GM08714 (cell line): ENCODE results near the gene CACNA1H.

ENCODE experiments used
- H3K4me3 ChIP-seq: fragments of 200-500 bp; sonication (Bioruptor generic); 2 replicates; pipeline ENCODE4 v1.5.1; 2014; ENCODE audit warnings: mild to moderate bottlenecking, low read length, inconsistent platforms
- ZNF274 ChIP-seq: IDR thresholded peaks from 2 replicates; pipeline ENCODE4 v1.6.1; 2012; ENCODE audit warnings: mild to moderate bottlenecking, low read depth, low read length

CACNA1H gene

DNA sequence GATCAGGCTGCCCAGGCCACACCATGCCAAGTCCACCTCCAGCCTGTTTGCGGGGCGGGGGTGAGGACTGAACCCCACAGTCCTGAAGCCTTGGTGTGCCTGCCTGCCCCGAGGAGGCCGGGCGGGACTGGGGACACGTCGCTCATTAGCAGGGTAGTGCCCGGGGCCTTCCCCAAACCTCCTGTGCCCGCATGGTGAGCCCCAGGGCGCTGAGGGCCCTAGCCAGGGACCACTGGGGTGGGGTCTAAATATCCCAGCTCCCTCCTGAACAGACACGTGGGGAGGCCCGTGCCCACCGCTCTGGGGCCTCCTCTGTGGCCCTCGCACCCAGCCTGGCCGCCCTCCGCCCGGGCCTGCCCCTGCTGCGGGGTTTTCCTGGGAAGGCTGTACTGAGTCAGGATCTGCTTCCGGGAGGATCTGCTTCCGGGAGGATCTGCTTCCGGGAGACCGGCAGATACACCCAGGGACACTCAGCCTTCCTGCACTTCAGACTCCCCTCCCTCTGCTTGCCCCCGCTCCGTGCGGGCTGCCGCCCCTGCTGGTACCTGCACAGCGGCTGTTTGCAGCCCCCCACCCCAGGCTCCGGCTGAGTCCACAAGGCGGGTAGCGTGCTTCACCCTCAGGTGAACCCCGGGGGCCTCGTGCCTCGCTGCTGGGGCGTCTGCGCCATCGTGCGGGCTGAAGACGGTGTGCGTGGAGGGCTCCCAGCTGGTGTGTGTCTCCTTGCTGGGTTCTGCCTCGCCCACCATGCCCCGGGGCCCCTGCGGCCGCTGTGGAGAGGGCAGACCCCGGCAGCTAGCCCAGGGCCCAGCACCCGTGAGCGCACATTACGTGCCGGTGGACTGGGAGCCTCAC lies 23.6 kb upstream of the CACNA1H start:
- no peak for TF ChIP-seq ZNF274
- no peak overlapping the region for H3K4me3 ChIP-seq

DNA sequence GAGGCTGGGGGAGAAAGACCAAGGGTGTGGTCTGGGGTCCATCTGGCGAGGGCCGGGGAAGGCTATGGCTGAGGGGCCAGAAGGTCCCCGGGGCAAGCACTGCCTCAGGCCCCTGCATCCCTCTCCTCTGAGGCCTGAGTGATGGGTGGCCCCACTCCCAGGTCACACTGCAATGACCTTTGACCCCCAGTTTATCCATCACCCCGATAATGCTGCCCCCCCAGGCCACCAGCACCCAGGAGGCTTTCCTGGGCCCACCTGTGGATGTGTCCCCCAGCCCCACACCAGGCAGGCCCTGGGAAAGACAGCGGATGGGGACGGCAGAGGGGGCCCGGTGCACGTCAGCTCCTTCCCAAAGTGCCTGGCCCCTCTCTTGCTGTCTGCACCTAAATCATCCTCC lies 22.5 kb upstream of the CACNA1H start:
- no peak for TF ChIP-seq ZNF274
- no peak overlapping the region for H3K4me3 ChIP-seq

DNA sequence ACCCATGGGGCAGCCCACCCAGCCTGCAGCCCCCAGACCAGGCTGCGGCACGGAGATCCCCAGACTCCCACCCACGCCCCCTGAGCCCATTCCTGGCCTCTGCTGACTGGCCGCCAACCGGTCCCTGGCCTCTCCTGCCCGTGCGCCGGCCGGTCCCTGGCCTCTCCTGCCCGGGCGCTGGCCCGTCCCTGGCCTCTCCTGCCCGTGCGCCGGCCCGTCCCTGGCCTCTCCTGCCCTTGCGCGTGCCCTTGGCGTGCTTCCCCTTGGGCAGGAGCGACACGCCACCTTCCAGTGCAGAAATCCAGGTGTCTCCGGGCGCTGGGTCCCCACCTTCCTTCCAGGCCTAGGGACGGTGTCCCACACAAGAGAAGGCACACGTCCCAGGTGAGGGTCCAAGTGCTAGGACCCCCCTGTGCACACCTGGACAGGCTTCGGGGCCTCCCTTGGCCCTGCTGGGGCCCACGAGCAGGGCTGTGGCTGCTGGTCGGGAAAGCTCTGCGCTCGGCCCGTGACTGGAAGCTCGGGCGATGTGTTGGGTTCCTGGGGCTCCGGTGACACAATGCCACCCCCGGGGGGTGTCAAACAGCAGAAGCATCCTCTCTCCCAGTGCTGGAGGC lies 21.4 kb upstream of the CACNA1H start:
- no peak overlapping the region for H3K4me3 ChIP-seq
- TF ChIP-seq ZNF274: no peak

GRCh38 chr16:1132431-1132830 lies 20.5 kb upstream of the CACNA1H start:
- TF ChIP-seq ZNF274: no peak
- H3K4me3 ChIP-seq: no peak overlapping the region

- H3K4me3 ChIP-seq: no peak overlapping the region
- no peak for TF ChIP-seq ZNF274
Observed at GRCh38 chr16:1133271-1133670, 19.6 kb upstream of the CACNA1H start.

DNA sequence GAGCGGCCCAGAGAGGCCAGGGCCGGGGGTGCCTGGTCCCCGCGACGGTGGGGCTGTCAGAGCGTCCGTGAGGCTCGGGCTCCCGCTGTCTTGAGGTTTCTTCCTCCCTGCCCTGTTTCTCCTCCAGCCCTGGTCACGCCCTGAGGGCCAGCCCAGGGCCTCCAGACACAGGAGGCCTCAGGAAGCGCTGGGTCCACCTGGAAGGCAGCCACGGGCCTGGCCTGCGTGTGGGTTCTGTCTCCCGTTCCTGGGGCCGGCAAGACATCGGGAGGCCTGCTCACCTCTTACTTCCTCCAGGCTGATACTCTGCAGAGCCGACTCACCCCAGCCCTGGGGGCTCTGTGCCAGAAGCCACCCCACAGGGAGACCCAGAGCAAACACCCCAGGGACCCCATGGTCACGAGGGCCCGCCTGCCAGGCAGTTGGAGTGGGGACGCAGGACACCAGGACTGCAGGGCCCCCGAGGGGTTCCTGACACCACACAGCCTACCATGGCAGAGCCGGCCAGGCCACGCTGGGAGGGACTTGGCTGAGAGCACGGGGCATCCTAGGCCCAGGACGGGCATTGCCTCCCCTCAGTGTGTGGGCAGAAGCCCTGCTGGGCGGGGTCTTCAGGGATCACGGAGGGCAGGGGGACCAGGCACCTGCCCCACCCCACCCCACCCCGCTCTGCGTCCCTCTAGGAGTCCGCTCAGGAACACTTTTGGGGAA lies 18.9 kb upstream of the CACNA1H start:
- TF ChIP-seq ZNF274: no peak
- H3K4me3 ChIP-seq: no peak overlapping the region

DNA sequence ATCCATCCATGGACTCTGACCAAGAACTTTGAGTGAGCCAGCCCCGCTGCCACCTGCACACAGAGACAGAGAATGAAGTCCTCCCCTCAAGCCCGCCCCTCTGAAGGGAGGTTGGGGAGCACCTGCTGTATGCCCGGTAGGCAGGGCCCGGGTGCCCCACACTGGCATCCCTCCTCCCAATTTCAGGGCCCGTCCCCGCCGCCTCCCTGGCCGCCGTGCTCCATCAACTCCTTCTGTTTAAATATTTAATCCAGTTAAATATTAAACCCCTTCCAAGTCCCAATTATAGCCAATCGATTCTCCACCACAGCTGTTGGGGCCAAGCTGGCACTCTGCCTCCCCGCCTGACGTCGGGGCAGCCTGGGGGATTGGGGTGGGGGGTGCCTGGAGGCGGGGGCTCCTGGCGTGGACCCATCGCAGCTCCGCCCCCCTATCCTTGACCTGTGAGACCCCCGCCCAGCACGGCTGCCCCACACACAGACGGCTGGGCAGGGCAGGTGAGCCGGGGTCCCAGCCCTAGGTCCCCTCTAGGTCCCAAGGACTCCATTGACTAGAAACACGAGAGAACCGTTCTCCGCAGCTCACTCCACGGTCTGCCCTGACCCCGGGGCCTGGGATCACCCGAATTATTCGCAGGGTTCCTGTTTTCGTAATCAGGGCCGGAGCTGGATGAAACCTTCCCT lies 18.0 kb upstream of the CACNA1H start:
- no peak overlapping the region for H3K4me3 ChIP-seq
- no peak for TF ChIP-seq ZNF274

- TF ChIP-seq ZNF274: no peak
- no peak overlapping the region for H3K4me3 ChIP-seq
Observed at GRCh38 chr16:1135459-1135825, 17.5 kb upstream of the CACNA1H start.

- no peak for TF ChIP-seq ZNF274
- H3K4me3 ChIP-seq: no peak overlapping the region
Observed at GRCh38 chr16:1137604-1138003, 15.3 kb upstream of the CACNA1H start.

DNA sequence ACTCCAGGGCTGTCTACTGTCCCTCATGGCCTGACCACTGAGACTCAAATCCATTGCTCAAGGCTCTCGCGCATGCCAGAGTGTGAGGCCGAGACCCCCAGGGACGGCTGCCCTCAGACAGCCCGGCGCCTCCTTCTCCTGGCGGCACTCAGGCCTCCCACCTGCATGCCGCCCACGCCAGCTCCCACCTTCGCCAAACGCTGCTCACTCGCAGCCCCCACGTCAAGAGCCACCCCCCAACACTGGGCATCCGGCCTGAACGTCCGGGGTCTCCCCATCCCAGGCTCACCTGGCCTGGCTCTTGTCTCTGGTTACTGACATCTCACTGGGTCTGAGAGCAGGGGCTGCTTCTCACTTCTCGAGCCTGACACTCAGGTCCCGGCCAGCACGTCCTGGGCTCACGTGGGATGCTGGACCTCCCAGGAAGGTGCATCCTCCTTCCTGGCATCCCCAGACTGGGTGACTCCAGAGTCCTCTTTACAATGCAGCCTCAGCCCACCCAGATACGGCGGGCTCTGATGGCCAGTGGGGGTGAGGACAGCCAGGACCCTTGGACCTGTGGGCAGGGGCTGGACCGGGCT lies 12.2 kb upstream of the CACNA1H start:
- TF ChIP-seq ZNF274: no peak
- H3K4me3 ChIP-seq: no peak overlapping the region

DNA sequence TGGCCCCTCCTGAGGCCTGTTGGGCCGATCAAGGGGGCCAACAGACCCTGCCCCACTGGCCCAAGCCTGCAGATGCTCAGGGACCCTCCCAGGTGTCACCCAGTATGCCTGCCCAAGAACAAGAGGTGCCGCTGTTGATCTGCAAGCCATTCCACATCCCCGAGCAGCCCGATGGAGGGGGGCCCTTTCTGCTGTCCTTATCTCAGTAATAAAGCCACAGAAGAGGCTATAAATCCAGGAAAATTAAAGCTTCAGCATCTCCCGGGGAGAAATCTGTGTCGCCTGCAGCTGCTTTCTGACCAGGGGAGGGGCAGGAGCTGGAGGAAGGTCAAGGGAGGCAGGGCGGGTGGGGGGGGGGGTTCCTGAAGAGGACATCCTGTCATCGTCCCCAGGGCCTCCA lies 11.7 kb upstream of the CACNA1H start:
- no peak overlapping the region for H3K4me3 ChIP-seq
- no peak for TF ChIP-seq ZNF274

- no peak overlapping the region for H3K4me3 ChIP-seq
- no peak for TF ChIP-seq ZNF274
Observed at GRCh38 chr16:1141716-1142115, 11.2 kb upstream of the CACNA1H start.

DNA sequence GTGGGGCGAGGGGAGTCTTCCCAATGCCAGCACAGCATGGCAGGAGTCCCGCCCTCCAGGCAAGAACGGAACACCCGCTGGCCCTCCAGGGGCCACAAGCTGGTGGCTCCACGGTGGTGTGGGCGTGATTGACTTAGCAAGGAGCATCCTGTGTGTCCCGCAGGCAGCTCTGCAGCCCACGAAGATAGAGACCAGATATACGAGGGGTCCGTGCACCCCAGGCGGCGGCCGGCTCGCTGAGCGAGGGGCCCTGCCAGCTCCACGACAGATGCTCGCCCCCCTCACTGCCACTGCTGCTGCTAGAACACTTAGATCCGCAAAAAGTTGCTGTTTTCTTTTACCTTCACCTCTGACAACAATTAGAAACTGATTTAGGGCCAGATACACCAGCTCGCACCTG lies 10.0 kb upstream of the CACNA1H start:
- H3K4me3 ChIP-seq: no peak overlapping the region
- no peak for TF ChIP-seq ZNF274
